GM03348 (cell line): ENCODE measurements around the gene TMPRSS15.

Experiments
- DNase-seq: peaks from one replicate; pipeline ENCODE4 v3.0.0; 2012; ENCODE audit warnings: low spot score

The TMPRSS15 gene

DNA sequence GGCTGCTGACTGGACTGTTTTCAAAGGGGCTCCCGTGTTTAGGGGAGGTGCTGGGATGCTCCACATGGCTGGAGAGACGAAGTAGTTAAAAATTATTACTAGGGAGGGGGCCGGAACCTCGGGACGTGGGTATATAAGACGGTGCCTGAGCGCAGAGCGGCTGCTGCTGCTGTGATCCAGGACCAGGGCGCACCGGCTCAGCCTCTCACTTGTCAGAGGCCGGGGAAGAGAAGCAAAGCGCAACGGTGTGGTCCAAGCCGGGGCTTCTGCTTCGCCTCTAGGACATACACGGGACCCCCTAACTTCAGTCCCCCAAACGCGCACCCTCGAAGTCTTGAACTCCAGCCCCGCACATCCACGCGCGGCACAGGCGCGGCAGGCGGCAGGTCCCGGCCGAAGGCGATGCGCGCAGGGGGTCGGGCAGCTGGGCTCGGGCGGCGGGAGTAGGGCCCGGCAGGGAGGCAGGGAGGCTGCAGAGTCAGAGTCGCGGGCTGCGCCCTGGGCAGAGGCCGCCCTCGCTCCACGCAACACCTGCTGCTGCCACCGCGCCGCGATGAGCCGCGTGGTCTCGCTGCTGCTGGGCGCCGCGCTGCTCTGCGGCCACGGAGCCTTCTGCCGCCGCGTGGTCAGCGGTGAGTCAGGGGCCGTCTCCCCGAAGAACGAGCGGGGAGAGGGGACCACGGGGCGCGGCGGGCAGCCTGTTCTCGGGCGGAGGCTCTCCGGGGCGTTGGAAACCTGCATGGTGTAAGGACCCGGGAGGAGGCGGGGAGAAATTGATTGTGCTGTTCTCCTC, 158.7 kb downstream of the TMPRSS15 start, which contains the start of gene CHODL:
TSS of gene CHODL (plus strand) at position 163 of the 793 bp plus-strand sequence. CDS start at position 554, 391 bp downstream.
- DNase-seq, result no peak

DNA sequence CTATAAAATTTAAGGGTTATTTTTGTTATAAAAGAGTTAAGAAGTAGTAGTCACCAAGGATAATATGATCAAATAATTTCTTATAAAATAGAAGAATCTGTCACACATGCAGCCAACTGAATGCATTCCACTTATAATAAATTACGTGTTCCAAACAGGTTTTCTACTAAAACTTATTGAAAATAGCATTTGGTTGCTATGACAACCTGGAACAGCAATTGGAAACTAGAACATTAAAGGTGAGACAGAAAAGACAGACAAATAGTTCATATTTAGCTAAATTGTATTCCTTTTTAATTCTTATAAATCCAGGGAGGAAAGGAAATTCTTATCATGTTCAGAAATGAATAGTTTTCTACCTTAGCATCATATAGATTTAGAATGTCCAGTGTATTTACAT, 168.0 kb downstream of the TMPRSS15 start:
- no peak for DNase-seq

DNA sequence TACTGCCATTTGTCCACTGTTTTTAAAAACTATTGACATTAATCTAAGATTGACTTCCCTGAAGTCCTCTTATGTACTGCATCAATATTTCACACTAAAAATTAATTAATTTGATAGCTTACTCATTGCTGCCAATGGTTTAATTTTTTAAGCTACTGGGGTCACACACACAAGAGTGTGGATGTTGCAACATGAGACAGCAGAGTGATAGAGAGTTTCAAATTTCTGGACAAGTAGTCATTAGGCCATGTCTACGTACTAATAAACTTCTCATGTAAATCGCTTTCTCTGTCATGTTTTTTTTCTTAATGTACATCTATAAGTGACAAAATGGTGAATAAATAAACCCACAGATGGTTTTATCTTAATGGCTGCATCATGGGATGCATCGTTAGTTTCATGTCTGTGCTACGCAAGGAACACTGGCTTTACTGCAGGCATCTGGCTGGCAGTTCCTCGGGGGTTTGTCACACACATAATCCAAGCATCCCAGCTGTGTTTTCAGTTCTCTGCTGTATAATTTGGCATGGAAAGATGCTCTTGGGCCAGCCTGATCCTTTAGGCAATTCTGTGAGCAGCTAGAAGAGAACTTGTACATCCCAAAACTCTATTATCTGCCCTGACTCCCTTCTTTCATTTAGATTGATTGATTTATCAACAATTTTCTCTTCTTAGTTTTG, 175.4 kb downstream of the TMPRSS15 start:
- no peak for DNase-seq

DNA sequence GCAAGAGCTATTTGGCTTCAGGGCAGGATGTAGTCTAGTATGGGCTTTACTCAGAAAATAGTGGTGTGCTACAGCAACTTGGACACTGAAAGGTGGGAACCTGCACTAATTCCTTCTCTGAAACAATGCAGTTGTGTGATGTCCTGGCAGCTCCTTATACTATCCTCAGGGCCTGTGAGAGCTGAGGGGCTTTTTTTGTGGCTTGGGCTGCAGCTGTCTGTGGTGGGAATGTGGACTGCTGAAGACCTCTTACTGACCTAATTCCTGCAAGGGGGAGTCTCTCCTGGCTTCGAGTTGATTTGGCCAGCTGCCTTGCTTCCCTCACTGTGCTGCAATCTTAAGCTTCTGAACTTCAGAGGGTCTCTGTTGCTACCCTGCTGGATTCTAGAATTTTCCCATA, 181.2 kb downstream of the TMPRSS15 start:
- DNase-seq, result no peak

DNA sequence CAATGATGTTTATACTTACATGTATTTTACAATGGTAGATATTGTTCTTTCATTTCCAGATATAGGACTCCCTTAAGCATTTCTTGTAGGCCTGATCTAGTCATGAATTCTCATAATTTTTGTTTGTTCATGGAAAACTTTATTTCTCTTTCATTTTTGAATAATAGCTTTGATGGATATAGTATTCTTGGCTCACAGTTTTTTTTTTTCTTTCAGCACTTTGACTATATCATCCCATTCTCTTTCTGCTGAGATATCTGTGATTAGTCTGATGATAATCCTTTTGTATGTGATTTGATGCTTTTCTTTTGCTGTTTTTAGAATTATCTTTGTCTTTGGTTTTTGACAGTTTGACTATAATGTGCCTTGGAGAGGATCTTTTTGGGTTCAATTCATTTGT, 183.1 kb downstream of the TMPRSS15 start:
- DNase-seq, result no peak
